ENCODE measurements around the gene MED28.

GRCh38 chr4:17623451-17624001 lies 9.1 kb downstream of the MED28 start:
- TF ChIP-seq, protein P1, sequence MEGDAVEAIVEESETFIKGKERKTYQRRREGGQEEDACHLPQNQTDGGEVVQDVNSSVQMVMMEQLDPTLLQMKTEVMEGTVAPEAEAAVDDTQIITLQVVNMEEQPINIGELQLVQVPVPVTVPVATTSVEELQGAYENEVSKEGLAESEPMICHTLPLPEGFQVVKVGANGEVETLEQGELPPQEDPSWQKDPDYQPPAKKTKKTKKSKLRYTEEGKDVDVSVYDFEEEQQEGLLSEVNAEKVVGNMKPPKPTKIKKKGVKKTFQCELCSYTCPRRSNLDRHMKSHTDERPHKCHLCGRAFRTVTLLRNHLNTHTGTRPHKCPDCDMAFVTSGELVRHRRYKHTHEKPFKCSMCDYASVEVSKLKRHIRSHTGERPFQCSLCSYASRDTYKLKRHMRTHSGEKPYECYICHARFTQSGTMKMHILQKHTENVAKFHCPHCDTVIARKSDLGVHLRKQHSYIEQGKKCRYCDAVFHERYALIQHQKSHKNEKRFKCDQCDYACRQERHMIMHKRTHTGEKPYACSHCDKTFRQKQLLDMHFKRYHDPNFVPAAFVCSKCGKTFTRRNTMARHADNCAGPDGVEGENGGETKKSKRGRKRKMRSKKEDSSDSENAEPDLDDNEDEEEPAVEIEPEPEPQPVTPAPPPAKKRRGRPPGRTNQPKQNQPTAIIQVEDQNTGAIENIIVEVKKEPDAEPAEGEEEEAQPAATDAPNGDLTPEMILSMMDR (IDR thresholded peaks at IDR 0.05; ENCODE audit: low read length), result no peak
- TF ChIP-seq EZH2 (optimal IDR thresholded peaks at IDR 0.05; ENCODE audit: low read depth, low read length) (no peak), EZH2phosphoT487 (IDR thresholded peaks at IDR 0.05; ENCODE audit: low read length) (no peak)

All from MM.1S (cell line).